Mesenchymal stem cell (in vitro differentiated cells and primary cell): ENCODE results near the gene OPA1.

Source experiments
- DNase-seq: peaks from one replicate; pipeline ENCODE4 v3.0.0-alpha.2; 2013
- H2AFZ ChIP-seq: one replicate; pipeline ENCODE4 v1.6.1; 2013; ENCODE audit warnings: low read depth, mild to moderate bottlenecking, control low read depth, inconsistent platforms, low read length, moderate library complexity
- H2AK5ac ChIP-seq: 2 replicates; pipeline ENCODE4 v1.6.1; 2013; ENCODE audit warnings: low read length, moderate library complexity, mild to moderate bottlenecking, inconsistent platforms; ENCODE audit not compliant: severe bottlenecking
- H2BK120ac ChIP-seq: one replicate; pipeline ENCODE4 v1.6.1; 2013; ENCODE audit warnings: low read depth, mild to moderate bottlenecking, inconsistent platforms, low read length, moderate library complexity
- H2BK12ac ChIP-seq, 2 experiments: one replicate each; pipeline ENCODE4 v1.6.1; 2013; ENCODE audit warnings: inconsistent platforms in 2 of 2, low read length in 2 of 2, mild to moderate bottlenecking in 2 of 2, moderate library complexity in 2 of 2, control low read depth in 1 of 2
- H2BK15ac ChIP-seq: one replicate; pipeline ENCODE4 v1.6.1; 2013; ENCODE audit warnings: mild to moderate bottlenecking, low read depth, inconsistent platforms; ENCODE audit not compliant: poor library complexity, severe bottlenecking
- H2BK5ac ChIP-seq: 2 replicates; pipeline ENCODE4 v1.6.1; 2013; ENCODE audit warnings: low read depth, mild to moderate bottlenecking, low read length, control low read depth, inconsistent platforms; ENCODE audit not compliant: poor library complexity, severe bottlenecking
- H3K14ac ChIP-seq, 2 experiments: one replicate each; pipeline ENCODE4 v1.6.1; 2013; ENCODE audit warnings: inconsistent platforms in 2 of 2, low read length in 2 of 2, control low read depth in 1 of 2, mild to moderate bottlenecking in 1 of 2, moderate library complexity in 1 of 2
- H3K18ac ChIP-seq, 2 experiments: one replicate each; pipeline ENCODE4 v1.6.1; 2013; ENCODE audit warnings: inconsistent platforms in 2 of 2, low read length in 2 of 2, control low read depth in 1 of 2, low read depth in 1 of 2, mild to moderate bottlenecking in 1 of 2
- H3K23ac ChIP-seq, 2 experiments: one replicate each; pipeline ENCODE4 v1.6.1; 2013; ENCODE audit warnings: inconsistent platforms in 2 of 2, low read length in 2 of 2, mild to moderate bottlenecking in 2 of 2, moderate library complexity in 2 of 2, control low read depth in 1 of 2
- H3K27ac ChIP-seq: 2 replicates; pipeline ENCODE4 v1.5.1; 2013; ENCODE audit warnings: mild to moderate bottlenecking, moderate library complexity, low read length, control low read depth, inconsistent platforms; ENCODE audit not compliant: poor library complexity, severe bottlenecking
- H3K27me3 ChIP-seq, 2 experiments: 2 replicates each; pipeline versions ENCODE4 v1.6.1 to v1.7.0; 2013; ENCODE audit warnings: low read length in 2 of 2, mild to moderate bottlenecking in 2 of 2, moderate library complexity in 2 of 2, control low read depth in 1 of 2, inconsistent platforms in 1 of 2; ENCODE audit not compliant: control insufficient read depth in 1 of 2, insufficient read depth in 1 of 2
- H3K36me3 ChIP-seq, 2 experiments: 2 replicates each; pipeline versions ENCODE4 v1.6.1 to v1.7.0; 2013; ENCODE audit warnings: low read length in 2 of 2, control low read depth in 1 of 2, inconsistent platforms in 1 of 2, low read depth in 1 of 2, mild to moderate bottlenecking in 1 of 2; ENCODE audit not compliant: insufficient read depth in 2 of 2, control insufficient read depth in 1 of 2
- H3K4ac ChIP-seq, 2 experiments: one replicate each; pipeline ENCODE4 v1.6.1; 2013; ENCODE audit warnings: inconsistent platforms in 2 of 2, low read length in 2 of 2, mild to moderate bottlenecking in 2 of 2, moderate library complexity in 2 of 2, control low read depth in 1 of 2, low read depth in 1 of 2
- H3K4me1 ChIP-seq: 2 replicates; pipeline ENCODE4 v1.6.1; 2013; ENCODE audit warnings: low read depth, low read length, control low read depth; ENCODE audit not compliant: control insufficient read depth, insufficient read depth
- H3K4me2 ChIP-seq: 2 replicates; pipeline ENCODE4 v1.6.1; 2013; ENCODE audit warnings: low read length, mild to moderate bottlenecking, inconsistent platforms; ENCODE audit not compliant: poor library complexity, severe bottlenecking
- H3K4me3 ChIP-seq, 2 experiments: 2 replicates each; pipeline versions ENCODE4 v1.5.1 to v1.7.0; 2013; ENCODE audit warnings: low read length in 2 of 2, mild to moderate bottlenecking in 2 of 2, control low read depth in 1 of 2, low read depth in 1 of 2; ENCODE audit not compliant: insufficient read depth in 1 of 2
- H3K79me1 ChIP-seq: replicated peaks from 2 replicates; pipeline ENCODE4 v1.6.1; 2013; ENCODE audit warnings: mild to moderate bottlenecking, control low read depth, low read length, inconsistent platforms; ENCODE audit not compliant: poor library complexity, severe bottlenecking
- H3K9ac ChIP-seq: 2 replicates; pipeline ENCODE4 v1.7.0; 2013; ENCODE audit warnings: mild to moderate bottlenecking, low read length, moderate library complexity
- H3K9me3 ChIP-seq: 2 replicates; pipeline ENCODE4 v1.7.0; 2013; ENCODE audit warnings: mild to moderate bottlenecking, low read length; ENCODE audit not compliant: control insufficient read depth
- H4K8ac ChIP-seq: one replicate; pipeline ENCODE4 v1.6.1; 2013; ENCODE audit warnings: inconsistent platforms, mild to moderate bottlenecking, low read length, moderate library complexity
- H4K91ac ChIP-seq: one replicate; pipeline ENCODE4 v1.6.1; 2013; ENCODE audit warnings: mild to moderate bottlenecking, low read length, inconsistent platforms
- WGBS: methylation state at CpG from one replicate; pipeline ENCODE4 v1.1.7; 2013; ENCODE audit warnings: mixed read lengths; 5-methylcytosine and 5-hydroxymethylcytosine counted together

OPA1 gene

DNA sequence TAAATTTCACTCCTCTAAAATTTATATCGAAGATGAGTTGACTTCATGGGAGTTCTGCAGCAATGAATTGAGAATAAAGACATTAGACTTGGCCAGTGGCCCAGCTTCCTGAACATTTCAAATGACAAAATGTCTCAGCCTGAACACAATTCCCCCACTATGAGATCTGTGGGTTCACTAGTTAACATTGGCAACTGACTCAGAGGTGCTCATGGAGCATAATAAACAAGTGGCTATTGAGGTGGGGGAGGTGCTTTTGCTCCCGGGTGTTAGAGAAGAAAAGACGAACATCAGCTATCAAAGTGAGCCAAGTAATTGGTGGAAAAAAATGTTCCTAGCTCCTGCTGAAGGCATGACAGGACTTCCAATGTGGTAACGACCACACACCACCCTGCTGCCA, 44.6 kb upstream of the OPA1 start:
- Histone ChIP-seq H3K4me3 (no peak overlapping the region), H2BK5ac (no peak overlapping the region), H3K27me3 (no peaks in the 10 kb centered on the region), H3K9me3 (peaks cover 15% of the 10 kb centered on the region), H3K27ac (no peak overlapping the region), H3K36me3 (no peaks in the 10 kb centered on the region), H3K4me2 (no peak overlapping the region), H2BK12ac (no peak overlapping the region), H3K23ac (no peak overlapping the region), H3K79me1 (no peaks in the 10 kb centered on the region), H4K8ac (no peak overlapping the region), H4K91ac (no peak overlapping the region), H3K14ac (no peak overlapping the region), H3K9ac (no peak overlapping the region), H2AK5ac (no peak overlapping the region), H2BK15ac (no peak overlapping the region), H3K4me1 (no peaks in the 10 kb centered on the region), H3K18ac (no peak overlapping the region), H2BK120ac (no peak overlapping the region), H2AFZ (no peak overlapping the region), H3K4ac (no peak overlapping the region)
- no peak for DNase-seq
- WGBS, result 45% methylated on average over 3 of the region's 4 CpGs

DNA sequence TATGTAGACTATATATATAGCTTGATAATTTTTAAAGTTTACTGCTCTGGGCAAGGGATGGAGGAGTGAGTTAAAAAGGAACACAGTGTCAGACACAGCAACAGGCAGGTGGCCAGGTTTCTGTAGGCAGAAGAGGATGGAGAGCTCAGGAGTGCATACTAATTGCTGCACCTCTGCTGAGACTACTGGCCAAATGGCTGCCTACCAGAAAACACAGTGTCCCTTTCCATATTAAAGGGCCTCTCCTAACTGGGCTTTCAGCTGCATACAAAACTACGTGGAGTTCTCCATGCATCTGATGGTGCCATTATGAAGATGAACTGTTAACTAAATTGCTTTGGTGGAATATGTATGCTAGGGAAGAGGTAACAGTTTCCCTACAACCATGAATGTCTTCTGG, 40.1 kb upstream of the OPA1 start:
- Histone ChIP-seq H4K91ac (no peak overlapping the region), H3K27me3 (peaks cover 0 to 5% of the 10 kb centered on the region in 2 experiments), H3K23ac (no peak overlapping the region), H3K4me2 (no peak overlapping the region), H2BK5ac (no peak overlapping the region), H2AFZ (no peak overlapping the region), H3K27ac (no peak overlapping the region), H2BK12ac (no peak overlapping the region), H3K79me1 (no peaks in the 10 kb centered on the region), H3K9ac (no peak overlapping the region), H3K4me1 (no peaks in the 10 kb centered on the region), H3K4ac (no peak overlapping the region), H2BK120ac (no peak overlapping the region), H3K36me3 (no peaks in the 10 kb centered on the region), H4K8ac (no peak overlapping the region), H3K4me3 (no peak overlapping the region), H3K18ac (no peak overlapping the region), H2AK5ac (no peak overlapping the region), H3K9me3 (no peaks in the 10 kb centered on the region), H3K14ac (no peak overlapping the region), H2BK15ac (no peak overlapping the region)
- WGBS, result 69% methylated on average over 1 of the region's 1 CpG
- no peak for DNase-seq

DNA sequence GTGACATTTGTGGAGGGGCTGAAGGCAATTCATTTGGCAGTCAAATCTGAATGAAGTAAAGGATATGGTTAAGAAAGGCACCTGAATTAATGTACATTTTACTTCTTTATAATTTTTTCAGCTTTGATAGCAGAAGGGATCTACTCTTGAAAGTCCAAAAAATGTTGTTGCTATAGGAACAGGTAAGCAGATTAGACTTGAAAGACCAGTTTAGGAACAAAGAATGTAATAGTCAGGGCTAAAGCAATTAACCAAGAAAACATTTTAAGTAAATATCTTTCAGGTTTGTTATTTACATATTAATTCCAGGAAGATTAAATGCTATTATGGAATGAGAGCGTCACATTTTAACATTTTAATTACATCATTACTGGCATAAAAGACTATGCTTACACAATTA, 39.4 kb upstream of the OPA1 start:
- no peak overlapping the region for H3K23ac ChIP-seq
- no peak overlapping the region for H2BK5ac ChIP-seq
- H3K27ac ChIP-seq, result no peak overlapping the region
- H2AFZ ChIP-seq, result no peak overlapping the region
- H3K4me2 ChIP-seq, result no peak overlapping the region
- no peak overlapping the region for H4K8ac ChIP-seq
- no peak overlapping the region for H3K14ac ChIP-seq
- H2BK120ac ChIP-seq, result no peak overlapping the region
- no peaks in the 10 kb centered on the region for H3K4me1 ChIP-seq
- H3K4me3 ChIP-seq, result no peak overlapping the region
- H2BK12ac ChIP-seq, result no peak overlapping the region
- H3K9me3 ChIP-seq, result no peaks in the 10 kb centered on the region
- H2BK15ac ChIP-seq, result no peak overlapping the region
- no peak overlapping the region for H3K18ac ChIP-seq
- H3K27me3 ChIP-seq, result peaks cover 0 to 5% of the 10 kb centered on the region in 2 experiments
- H3K9ac ChIP-seq, result no peak overlapping the region
- DNase-seq, result no peak
- no peak overlapping the region for H2AK5ac ChIP-seq
- H3K79me1 ChIP-seq, result no peaks in the 10 kb centered on the region
- H3K4ac ChIP-seq, result no peak overlapping the region
- no peak overlapping the region for H4K91ac ChIP-seq
- no CpG with 5 or more reads among the region's 1 CpG for WGBS
- H3K36me3 ChIP-seq, result no peaks in the 10 kb centered on the region

DNA sequence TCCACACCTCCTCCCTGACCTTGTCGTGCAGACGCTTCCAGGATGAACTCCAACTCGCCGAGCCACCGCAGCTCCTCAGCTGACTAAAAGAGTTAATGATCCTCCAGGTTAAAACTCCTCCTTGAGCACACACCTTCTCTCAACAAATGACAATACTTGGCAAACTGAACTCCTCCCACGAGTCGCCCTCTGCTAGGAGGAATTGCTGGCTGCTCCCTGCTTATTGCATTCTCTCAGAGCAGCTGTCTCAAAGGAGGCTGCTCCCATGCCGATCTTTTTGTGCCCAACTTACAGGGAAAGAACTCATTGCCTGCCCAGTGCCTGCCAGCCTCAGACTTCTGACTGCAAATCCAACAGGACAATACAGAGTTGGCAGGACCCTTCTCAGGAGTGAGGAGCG, 38.2 kb upstream of the OPA1 start, which contains the start of gene ATP13A4:
ATP13A4 (minus strand) TSS at position 85 of the 400 bp plus-strand sequence. CDS start 96 bp downstream, outside the sequence.
- Histone ChIP-seq H3K18ac (no peak within 1 kb of the TSS), H3K4me3 (no peak within 1 kb of the TSS), H2BK120ac (no peak within 1 kb of the TSS), H3K27me3 (peaks cover 0 to 5% of the 10 kb centered on the region in 2 experiments), H3K9ac (no peak within 1 kb of the TSS), H2AK5ac (no peak within 1 kb of the TSS), H2BK5ac (no peak within 1 kb of the TSS), H4K91ac (no peak within 1 kb of the TSS), H3K9me3 (no peaks in the 10 kb centered on the region), H3K4ac (no peak within 1 kb of the TSS), H3K23ac (no peak within 1 kb of the TSS), H2BK12ac (no peak within 1 kb of the TSS), H2BK15ac (no peak within 1 kb of the TSS), H3K27ac (no peak within 1 kb of the TSS), H3K79me1 (no peaks in the 10 kb centered on the region), H3K4me1 (no peaks in the 10 kb centered on the region), H3K14ac (no peak within 1 kb of the TSS), H3K36me3 (no peaks in the 10 kb centered on the region), H2AFZ (no peak within 1 kb of the TSS), H3K4me2 (no peak within 1 kb of the TSS), H4K8ac (no peak within 1 kb of the TSS)
- 68% methylated on average over 9 of the region's 9 CpGs for WGBS
- DNase-seq, result no peak
